ENCODE results near the gene UGT1A7. TPM values are rescaled to one million over a fixed set of nuclear protein-coding genes. Genes with fewer than 3 reads are reported as not detected.

Gene UGT1A7
- total and polyA plus RNA-seq, 7 experiments from 2014 or later: not detected

GRCh38 chr2:233775414-233775813 lies 93.7 kb downstream of the UGT1A7 start:
- H3K27ac ChIP-seq (ENCODE audit: low read depth, low read length): no peak overlapping the region
- Mint-ChIP-seq H3K4me1 (no peaks in the 10 kb centered on the region), H3K27ac (no peak overlapping the region), H3K9me3 (peaks cover 0 to 24% (median 12%) of the 10 kb centered on the region in 11 donors), H3K4me3 (no peak overlapping the region), H3K36me3 (peaks cover 0 to 6% (median 0%) of the 10 kb centered on the region in 5 donors), H3K27me3 (peaks cover 6 to 40% (median 19%) of the 10 kb centered on the region in 5 donors)
- ChIA-PET POLR2A (no interaction called here), CTCF (no interaction called here)
- no peaks in the 10 kb centered on the region for H3K4me1 ChIP-seq (ENCODE audit: control insufficient read depth in 2 of 2, insufficient read depth in 2 of 2, low read length in 2 of 2)
- ATAC-seq (no peak), DNase-seq (no peak)
- H3K36me3 ChIP-seq (ENCODE audit: control insufficient read depth in 2 of 3, insufficient read depth in 3 of 3, low read length in 3 of 3): no peaks in the 10 kb centered on the region
- no peak overlapping the region for H3K4me3 ChIP-seq (ENCODE audit: low read length)
- intact Hi-C loops (cut with micrococcal nuclease): no loop called here
- no peaks in the 10 kb centered on the region for H3K27me3 ChIP-seq (ENCODE audit: control insufficient read depth in 2 of 2, insufficient read depth in 2 of 2, low read length in 2 of 2)
- no peaks in the 10 kb centered on the region for H3K9me3 ChIP-seq (ENCODE audit: control insufficient read depth in 2 of 3, low read length in 3 of 3)

- Mint-ChIP-seq H3K4me1 (no peaks in the 10 kb centered on the region), H3K27ac (no peak within 1 kb of the TSS), H3K9me3 (peaks cover 0 to 29% (median 13%) of the 10 kb centered on the region in 11 donors), H3K36me3 (peaks cover 0 to 6% (median 0%) of the 10 kb centered on the region in 5 donors), H3K4me3 (no peak within 1 kb of the TSS), H3K27me3 (peaks cover 12 to 46% (median 33%) of the 10 kb centered on the region in 5 donors)
- intact Hi-C loops (cut with micrococcal nuclease): no loop called here
- Histone ChIP-seq H3K27ac (ENCODE audit: low read depth, low read length) (no peak within 1 kb of the TSS), H3K36me3 (ENCODE audit: control insufficient read depth in 2 of 3, insufficient read depth in 3 of 3, low read length in 3 of 3) (no peaks in the 10 kb centered on the region), H3K9me3 (ENCODE audit: control insufficient read depth in 2 of 3, low read length in 3 of 3) (no peaks in the 10 kb centered on the region), H3K4me1 (ENCODE audit: control insufficient read depth in 2 of 2, insufficient read depth in 2 of 2, low read length in 2 of 2) (no peaks in the 10 kb centered on the region), H3K4me3 (ENCODE audit: low read length) (no peak within 1 kb of the TSS), H3K27me3 (ENCODE audit: control insufficient read depth in 2 of 2, insufficient read depth in 2 of 2, low read length in 2 of 2) (no peaks in the 10 kb centered on the region)
- CTCF ChIA-PET: no interaction called here
- POLR2A ChIA-PET: no interaction called here
- no peak for DNase-seq
- ATAC-seq: no peak
These were observed 96.3 kb downstream of the UGT1A7 start, which contains the start of gene MROH2A for GRCh38 chr2:233778030-233778429. Gene MROH2A, plus strand, starts transcription at chr2:233778330. Its CDS starts 1,029 bp downstream, at chr2:233779359.

- CTCF ChIA-PET: no interaction called here
- POLR2A ChIA-PET: no interaction called here
- Mint-ChIP-seq H3K27me3 (peaks cover 12 to 55% (median 36%) of the 10 kb centered on the region in 5 donors), H3K36me3 (peaks cover 0 to 6% (median 0%) of the 10 kb centered on the region in 5 donors), H3K9me3 (peaks cover 0 to 29% (median 13%) of the 10 kb centered on the region in 11 donors), H3K4me1 (no peaks in the 10 kb centered on the region), H3K4me3 (no peak overlapping the region), H3K27ac (no peak overlapping the region)
- H3K4me1 ChIP-seq (ENCODE audit: control insufficient read depth in 2 of 2, insufficient read depth in 2 of 2, low read length in 2 of 2): no peaks in the 10 kb centered on the region
- H3K27me3 ChIP-seq (ENCODE audit: control insufficient read depth in 2 of 2, insufficient read depth in 2 of 2, low read length in 2 of 2): no peaks in the 10 kb centered on the region
- intact Hi-C loops (cut with micrococcal nuclease): no loop called here
- no peak overlapping the region for H3K4me3 ChIP-seq (ENCODE audit: low read length)
- no peak for ATAC-seq
- H3K27ac ChIP-seq (ENCODE audit: low read depth, low read length): no peak overlapping the region
- DNase-seq: no peak
- H3K36me3 ChIP-seq (ENCODE audit: control insufficient read depth in 2 of 3, insufficient read depth in 3 of 3, low read length in 3 of 3): no peaks in the 10 kb centered on the region
- no peaks in the 10 kb centered on the region for H3K9me3 ChIP-seq (ENCODE audit: control insufficient read depth in 2 of 3, low read length in 3 of 3)
These were observed 98.0 kb downstream of the UGT1A7 start for GRCh38 chr2:233779722-233780121.

- no peak overlapping the region for H3K4me3 Mint-ChIP-seq
- ATAC-seq (no peak), DNase-seq (no peak)
- H3K27me3 ChIP-seq (ENCODE audit: control insufficient read depth in 2 of 2, insufficient read depth in 2 of 2, low read length in 2 of 2): no peaks in the 10 kb centered on the region
- H3K36me3 ChIP-seq (ENCODE audit: control insufficient read depth in 2 of 3, insufficient read depth in 3 of 3, low read length in 3 of 3): no peaks in the 10 kb centered on the region
- no peak overlapping the region for H3K27ac Mint-ChIP-seq
- H3K27ac ChIP-seq (ENCODE audit: low read depth, low read length): no peak overlapping the region
- ChIA-PET CTCF (no interaction called here), POLR2A (no interaction called here)
- peaks cover 0 to 3% (median 0%) of the 10 kb centered on the region in 5 donors for H3K36me3 Mint-ChIP-seq
- no peaks in the 10 kb centered on the region for H3K4me1 ChIP-seq (ENCODE audit: control insufficient read depth in 2 of 2, insufficient read depth in 2 of 2, low read length in 2 of 2)
- intact Hi-C loops (cut with micrococcal nuclease): no loop called here
- H3K4me3 ChIP-seq (ENCODE audit: low read length): no peak overlapping the region
- H3K9me3 ChIP-seq (ENCODE audit: control insufficient read depth in 2 of 3, low read length in 3 of 3): no peaks in the 10 kb centered on the region
- H3K9me3 Mint-ChIP-seq: peaks cover 0 to 24% (median 10%) of the 10 kb centered on the region in 11 donors
- H3K27me3 Mint-ChIP-seq: peaks cover 12 to 55% (median 39%) of the 10 kb centered on the region in 5 donors
- no peaks in the 10 kb centered on the region for H3K4me1 Mint-ChIP-seq
These were observed 99.1 kb downstream of the UGT1A7 start for GRCh38 chr2:233780771-233781170.

- CTCF ChIA-PET: no interaction called here
- Mint-ChIP-seq H3K27me3 (peaks cover 0 to 14% (median 5%) of the 10 kb centered on the region in 5 donors), H3K27ac (no peak overlapping the region), H3K36me3 (no peaks in the 10 kb centered on the region), H3K9me3 (peaks cover 0 to 9% (median 4%) of the 10 kb centered on the region in 11 donors), H3K4me1 (no peaks in the 10 kb centered on the region), H3K4me3 (no peak overlapping the region)
- intact Hi-C loops (cut with micrococcal nuclease): no loop called here
- no peaks in the 10 kb centered on the region for H3K27me3 ChIP-seq (ENCODE audit: control insufficient read depth in 2 of 2, insufficient read depth in 2 of 2, low read length in 2 of 2)
- no peak for ATAC-seq
- no peaks in the 10 kb centered on the region for H3K36me3 ChIP-seq (ENCODE audit: control insufficient read depth in 2 of 3, insufficient read depth in 3 of 3, low read length in 3 of 3)
- no peaks in the 10 kb centered on the region for H3K4me1 ChIP-seq (ENCODE audit: control insufficient read depth in 2 of 2, insufficient read depth in 2 of 2, low read length in 2 of 2)
- POLR2A ChIA-PET: no interaction called here
- H3K27ac ChIP-seq (ENCODE audit: low read depth, low read length): no peak overlapping the region
- no peak for DNase-seq
- H3K9me3 ChIP-seq (ENCODE audit: control insufficient read depth in 2 of 3, low read length in 3 of 3): no peaks in the 10 kb centered on the region
- no peak overlapping the region for H3K4me3 ChIP-seq (ENCODE audit: low read length)
These were observed 107.9 kb downstream of the UGT1A7 start for GRCh38 chr2:233789554-233789953.

GRCh38 chr2:233791151-233791882 lies 109.6 kb downstream of the UGT1A7 start:
- ChIA-PET POLR2A (no interaction called here), CTCF (interaction anchor here (0.9 kb wide), 1 partner anchor 80 kb away, joined by 3 read pairs; no protein-coding TSS in a partner anchor)
- H3K27ac Mint-ChIP-seq: no peak overlapping the region

GRCh38 chr2:233791883-233792329 lies 110.2 kb downstream of the UGT1A7 start:
- no peak overlapping the region for H3K4me3 ChIP-seq (ENCODE audit: low read length)
- intact Hi-C loops (cut with micrococcal nuclease): no loop called here
- no peak overlapping the region for H3K27ac ChIP-seq (ENCODE audit: low read depth, low read length)
- no peak for DNase-seq
- no peaks in the 10 kb centered on the region for H3K4me1 ChIP-seq (ENCODE audit: control insufficient read depth in 2 of 2, insufficient read depth in 2 of 2, low read length in 2 of 2)
- CTCF ChIA-PET: interaction anchor here (0.9 kb wide), 1 partner anchor 80 kb away, joined by 3 read pairs; no protein-coding TSS in a partner anchor
- no peaks in the 10 kb centered on the region for H3K9me3 ChIP-seq (ENCODE audit: control insufficient read depth in 2 of 3, low read length in 3 of 3)
- POLR2A ChIA-PET: no interaction called here
- no peak for ATAC-seq
- peaks cover 0 to 4% (median 0%) of the 10 kb centered on the region in 5 donors for H3K27me3 Mint-ChIP-seq
- H3K9me3 Mint-ChIP-seq: peaks cover 0 to 2% (median 0%) of the 10 kb centered on the region in 11 donors
- peak overlapping the region in 1 of 9 donors; percentile 20 for H3K27ac Mint-ChIP-seq
- no peaks in the 10 kb centered on the region for H3K27me3 ChIP-seq (ENCODE audit: control insufficient read depth in 2 of 2, insufficient read depth in 2 of 2, low read length in 2 of 2)
- H3K4me1 Mint-ChIP-seq: no peaks in the 10 kb centered on the region
- no peaks in the 10 kb centered on the region for H3K36me3 Mint-ChIP-seq
- no peak overlapping the region for H3K4me3 Mint-ChIP-seq
- no peaks in the 10 kb centered on the region for H3K36me3 ChIP-seq (ENCODE audit: control insufficient read depth in 2 of 3, insufficient read depth in 3 of 3, low read length in 3 of 3)

More at GRCh38 chr2:233791151-233791882, 109.6 kb downstream of the UGT1A7 start:
- no peaks in the 10 kb centered on the region for H3K27me3 ChIP-seq (ENCODE audit: control insufficient read depth in 2 of 2, insufficient read depth in 2 of 2, low read length in 2 of 2)
- no peaks in the 10 kb centered on the region for H3K9me3 ChIP-seq (ENCODE audit: control insufficient read depth in 2 of 3, low read length in 3 of 3)
- Mint-ChIP-seq H3K4me3 (no peak overlapping the region), H3K27me3 (peaks cover 0 to 4% (median 2%) of the 10 kb centered on the region in 5 donors), H3K36me3 (no peaks in the 10 kb centered on the region), H3K4me1 (no peaks in the 10 kb centered on the region), H3K9me3 (peaks cover 0 to 2% (median 1%) of the 10 kb centered on the region in 11 donors)
- H3K27ac ChIP-seq (ENCODE audit: low read depth, low read length): no peak overlapping the region
- intact Hi-C loops (cut with micrococcal nuclease): no loop called here
- H3K4me1 ChIP-seq (ENCODE audit: control insufficient read depth in 2 of 2, insufficient read depth in 2 of 2, low read length in 2 of 2): no peaks in the 10 kb centered on the region
- H3K36me3 ChIP-seq (ENCODE audit: control insufficient read depth in 2 of 3, insufficient read depth in 3 of 3, low read length in 3 of 3): no peaks in the 10 kb centered on the region
- H3K4me3 ChIP-seq (ENCODE audit: low read length): no peak overlapping the region
- ATAC-seq (no peak), DNase-seq (no peak)
